NT2/D1 (cell line): ENCODE results near the gene ACTN2.
A peak's percentile ranks its signal among the peaks of the same experiment; 100 is the strongest.
"Not testable (repeated sequence)": the region's sequence is repeated elsewhere in the genome, so short reads cannot be mapped to it uniquely, and the experiment has no call there.

Experiments
- DNase-seq: peaks from one replicate; pipeline ENCODE4 v3.0.0-alpha.2; 2011; ENCODE audit warnings: low read depth, low spot score
- H3K27me3 ChIP-seq: 2 replicates; pipeline ENCODE4 v1.6.0; 2011; ENCODE audit warnings: mild to moderate bottlenecking; ENCODE audit not compliant: insufficient read length, insufficient read depth
- H3K36me3 ChIP-seq: 2 replicates; pipeline ENCODE4 v1.6.1; 2011; ENCODE audit warnings: mild to moderate bottlenecking, low read length, mixed read lengths; ENCODE audit not compliant: insufficient read depth, insufficient read length
- H3K4me1 ChIP-seq: 2 replicates; pipeline ENCODE4 v1.5.1; 2011; ENCODE audit not compliant: insufficient read depth, insufficient read length
- H3K4me3 ChIP-seq: 2 replicates; pipeline ENCODE4 v1.5.1; 2011; ENCODE audit warnings: low read depth; ENCODE audit not compliant: insufficient read length
- H3K9ac ChIP-seq: 2 replicates; pipeline ENCODE4 v1.6.0; 2011; ENCODE audit warnings: low read depth; ENCODE audit not compliant: insufficient read length
- H3K9me3 ChIP-seq: 2 replicates; pipeline ENCODE4 v1.5.1; 2011; ENCODE audit warnings: mild to moderate bottlenecking, low read length; ENCODE audit not compliant: insufficient read depth
- SUZ12 ChIP-seq: IDR thresholded peaks from 2 replicates; pipeline ENCODE4 v1.6.1; 2011; ENCODE audit not compliant: insufficient read length, insufficient read depth; ENCODE audit errors: extremely low read depth
- YY1 ChIP-seq: IDR thresholded peaks from 2 replicates; pipeline ENCODE4 v1.6.1; 2011; ENCODE audit not compliant: insufficient read length, insufficient read depth
- ZNF274 ChIP-seq: IDR thresholded peaks from 2 replicates; pipeline ENCODE4 v1.6.1; 2011; ENCODE audit warnings: mild to moderate bottlenecking, low read depth, low read length

The ACTN2 gene

GRCh38 chr1:236657398-236657797 is 28.9 kb upstream of the ACTN2 start:
- Histone ChIP-seq H3K9ac (no peak overlapping the region), H3K27me3 (no peaks in the 10 kb centered on the region), H3K4me3 (no peak overlapping the region), H3K9me3 (no peaks in the 10 kb centered on the region), H3K4me1 (peaks cover 2% of the 10 kb centered on the region), H3K36me3 (no peaks in the 10 kb centered on the region)
- DNase-seq = no peak
- no peak for TF ChIP-seq ZNF274
- TF ChIP-seq YY1 = no peak
- no peak for TF ChIP-seq SUZ12

GRCh38 chr1:236659792-236660587 is 26.3 kb upstream of the ACTN2 start:
- peaks cover 2% of the 10 kb centered on the region for H3K4me1 ChIP-seq
- TF ChIP-seq ZNF274 (no peak), SUZ12 (no peak), YY1 (no peak)
- no peaks in the 10 kb centered on the region for H3K9me3 ChIP-seq
- H3K27me3 ChIP-seq = no peaks in the 10 kb centered on the region
- H3K36me3 ChIP-seq = no peaks in the 10 kb centered on the region
- DNase-seq = no peak
- no peak overlapping the region for H3K9ac ChIP-seq
- no peak overlapping the region for H3K4me3 ChIP-seq

GRCh38 chr1:236663934-236664333 is 22.4 kb upstream of the ACTN2 start:
- DNase-seq = no peak

GRCh38 chr1:236668909-236669308 is 17.4 kb upstream of the ACTN2 start:
- not testable (repeated sequence) for DNase-seq, H3K4me1 ChIP-seq, H3K9me3 ChIP-seq, H3K9ac ChIP-seq, H3K36me3 ChIP-seq, H3K4me3 ChIP-seq, H3K27me3 ChIP-seq

More at GRCh38 chr1:236663934-236664333, 22.4 kb upstream of the ACTN2 start:
- Histone ChIP-seq H3K4me1 (peaks cover 2% of the 10 kb centered on the region), H3K27me3 (no peaks in the 10 kb centered on the region), H3K9me3 (no peaks in the 10 kb centered on the region), H3K9ac (no peak overlapping the region), H3K4me3 (no peak overlapping the region), H3K36me3 (no peaks in the 10 kb centered on the region)
- TF ChIP-seq ZNF274 = no peak
- no peak for TF ChIP-seq SUZ12
- no peak for TF ChIP-seq YY1

GRCh38 chr1:236670060-236670459 is 16.2 kb upstream of the ACTN2 start:
- Histone ChIP-seq H3K9ac (no peak overlapping the region), H3K9me3 (no peaks in the 10 kb centered on the region), H3K4me1 (no peaks in the 10 kb centered on the region), H3K27me3 (no peaks in the 10 kb centered on the region), H3K4me3 (no peak overlapping the region), H3K36me3 (no peaks in the 10 kb centered on the region)
- DNase-seq = no peak
- TF ChIP-seq YY1 = no peak
- TF ChIP-seq ZNF274 = no peak
- no peak for TF ChIP-seq SUZ12

GRCh38 chr1:236673289-236673919 is 12.9 kb upstream of the ACTN2 start:
- Histone ChIP-seq H3K9ac (no peak overlapping the region), H3K4me1 (no peaks in the 10 kb centered on the region), H3K4me3 (no peak overlapping the region), H3K27me3 (no peaks in the 10 kb centered on the region), H3K36me3 (no peaks in the 10 kb centered on the region), H3K9me3 (no peaks in the 10 kb centered on the region)
- DNase-seq = no peak
- TF ChIP-seq ZNF274 (no peak), YY1 (no peak), SUZ12 (no peak)

- Histone ChIP-seq H3K36me3 (no peaks in the 10 kb centered on the region), H3K4me3 (no peak overlapping the region), H3K27me3 (no peaks in the 10 kb centered on the region), H3K9ac (no peak overlapping the region), H3K4me1 (no peaks in the 10 kb centered on the region), H3K9me3 (no peaks in the 10 kb centered on the region)
- peak; percentile 33 for DNase-seq
- no peak for TF ChIP-seq YY1
Observed at GRCh38 chr1:236677641-236678235, 8.6 kb upstream of the ACTN2 start.
